Stimulated activated CD4-positive, alpha-beta T cell treated with anti-CD3 and anti-CD28 coated beads, TNF-alpha, amount 100 ng/mL, for 24 hours (primary cell): ENCODE results near the gene CSTPP1.

Experiments
- DNase-seq, 3 experiments: peaks; one replicate each; pipeline ENCODE4 v3.0.0-alpha.2; 2020; ENCODE audit warnings: low read depth in 3 of 3

CSTPP1 gene

DNA sequence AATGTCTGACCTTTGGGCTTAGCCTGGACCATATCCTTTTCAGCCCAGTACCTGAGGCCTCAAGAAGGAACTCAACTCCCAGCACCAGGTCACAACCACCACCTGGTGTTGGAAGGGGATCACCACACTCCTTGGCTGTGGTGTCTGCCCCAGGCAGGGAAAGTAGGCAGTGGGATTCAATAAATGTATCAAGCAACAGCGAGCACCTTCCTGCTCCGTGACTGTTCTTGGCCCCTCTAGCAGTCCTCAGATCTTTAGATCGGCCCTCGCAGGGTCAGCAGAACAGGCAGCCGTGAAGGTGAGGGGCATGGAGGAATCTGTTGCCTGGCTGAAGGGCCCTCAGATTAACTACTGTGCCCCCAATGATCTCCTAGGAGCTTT is 224.2 kb downstream of the CSTPP1 start:
- no peak for DNase-seq

DNA sequence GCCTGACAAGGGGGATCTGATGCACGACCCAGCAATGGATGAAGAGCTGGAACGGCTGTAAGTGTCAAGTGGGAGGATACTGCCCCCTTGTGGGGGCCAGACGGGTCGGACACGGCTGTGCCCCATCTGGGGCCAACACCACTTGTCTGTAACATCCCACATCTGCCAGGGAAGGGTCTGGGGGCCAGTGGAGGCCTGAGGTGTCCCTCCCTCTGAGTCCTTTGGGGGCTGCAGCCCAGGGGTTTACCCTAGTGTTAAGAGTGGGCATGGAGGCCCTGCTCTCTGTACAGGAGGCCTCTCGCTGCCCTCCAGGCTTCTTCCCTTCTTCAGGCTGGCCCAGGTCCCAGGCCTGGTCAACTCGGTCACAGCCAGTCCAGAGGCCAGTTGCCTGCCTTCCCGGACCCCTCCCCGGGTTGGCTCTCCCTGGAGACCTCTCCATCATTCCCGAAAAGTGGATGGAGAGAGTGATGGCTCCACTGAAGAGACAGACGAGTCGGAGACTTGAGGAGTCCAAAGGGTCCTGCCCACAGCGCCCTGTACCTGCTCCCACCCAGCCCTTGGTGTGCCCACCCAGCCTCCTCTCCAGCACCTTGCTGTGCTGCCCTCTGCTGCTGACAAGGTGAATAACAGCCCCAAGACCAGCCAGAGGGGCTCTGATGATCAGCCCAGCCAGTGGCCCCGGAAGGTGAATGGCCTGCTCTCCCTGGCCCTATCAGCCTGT is 224.7 kb downstream of the CSTPP1 start:
- DNase-seq = peak; percentile 31 to 58 (median 38)

DNA sequence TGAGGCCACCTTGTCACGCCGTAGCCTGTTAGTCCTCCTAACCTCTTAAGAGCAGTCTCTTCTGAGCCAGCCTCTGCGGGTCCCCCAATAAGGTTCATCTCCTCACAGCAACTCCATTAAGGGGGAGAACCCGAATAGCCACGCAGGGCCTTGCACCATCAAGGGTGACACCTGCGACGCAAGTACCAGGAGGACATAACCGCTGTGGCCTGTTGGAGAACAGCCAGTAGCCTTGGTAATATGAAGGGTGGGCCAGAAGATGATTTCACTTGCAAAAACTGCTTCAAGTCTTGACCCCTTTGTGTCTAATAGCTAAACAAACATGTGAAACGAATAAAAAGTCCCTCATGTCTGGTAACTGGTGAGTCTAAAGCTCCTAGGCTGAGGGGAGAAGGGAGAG is 225.3 kb downstream of the CSTPP1 start:
- no peak for DNase-seq

DNA sequence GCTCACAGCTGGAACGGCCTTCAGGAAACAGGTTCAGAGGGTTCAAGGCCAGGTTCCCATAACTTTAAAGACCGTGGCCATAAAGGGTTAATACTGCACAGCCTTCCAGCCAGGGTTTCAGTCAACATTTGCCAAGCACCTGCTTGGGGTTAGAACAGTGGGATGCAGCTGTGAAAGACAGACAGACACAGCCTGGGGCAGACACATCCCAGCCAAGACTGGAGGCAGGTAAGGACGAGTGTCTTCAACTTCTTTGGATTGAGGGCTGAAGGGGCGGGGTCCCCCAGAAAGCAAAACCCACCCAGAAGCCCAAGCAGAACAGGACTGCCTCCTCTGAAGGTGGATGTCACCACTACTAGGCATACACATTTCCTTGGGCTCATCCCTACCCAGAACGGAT is 225.9 kb downstream of the CSTPP1 start:
- DNase-seq = no peak

DNA sequence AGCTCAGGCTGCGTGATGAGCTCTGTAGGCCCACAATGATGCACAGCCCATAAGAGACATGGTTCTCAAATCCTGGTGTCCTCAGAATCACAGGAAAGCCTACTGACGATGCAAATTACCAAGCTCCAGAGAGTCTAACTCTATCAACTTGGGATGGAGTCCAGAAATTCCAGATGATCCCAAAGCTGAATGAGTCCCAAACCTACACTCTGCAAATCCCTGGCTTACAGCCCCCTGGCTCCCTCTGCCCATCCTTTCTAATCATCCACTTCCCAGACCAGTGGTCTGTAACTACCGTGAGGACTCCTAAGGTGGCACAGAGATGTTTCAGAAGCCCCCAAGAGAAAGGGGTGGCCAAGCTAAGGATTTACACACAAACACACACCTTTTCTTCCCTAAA is 226.6 kb downstream of the CSTPP1 start:
- DNase-seq = no peak

DNA sequence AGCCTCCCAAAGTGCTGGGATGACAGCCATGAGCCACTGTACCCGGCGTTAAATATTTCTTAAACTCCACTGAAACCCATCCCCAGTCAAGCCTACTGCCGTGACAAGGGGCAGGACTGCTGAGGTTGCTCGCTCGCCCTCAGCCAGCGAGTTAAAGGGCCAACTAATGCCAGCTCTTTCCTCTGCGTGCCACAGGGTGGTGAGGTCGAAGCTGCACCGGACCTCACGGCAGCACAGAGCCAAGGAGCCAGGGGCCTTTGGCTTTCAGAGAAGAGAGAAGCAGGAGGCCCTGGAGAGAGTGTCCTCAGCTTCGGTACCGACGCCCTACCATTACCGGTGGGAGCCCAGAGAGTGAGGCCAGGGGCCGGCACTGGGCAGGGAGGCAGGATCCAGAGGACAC is 227.3 kb downstream of the CSTPP1 start:
- DNase-seq = no peak

DNA sequence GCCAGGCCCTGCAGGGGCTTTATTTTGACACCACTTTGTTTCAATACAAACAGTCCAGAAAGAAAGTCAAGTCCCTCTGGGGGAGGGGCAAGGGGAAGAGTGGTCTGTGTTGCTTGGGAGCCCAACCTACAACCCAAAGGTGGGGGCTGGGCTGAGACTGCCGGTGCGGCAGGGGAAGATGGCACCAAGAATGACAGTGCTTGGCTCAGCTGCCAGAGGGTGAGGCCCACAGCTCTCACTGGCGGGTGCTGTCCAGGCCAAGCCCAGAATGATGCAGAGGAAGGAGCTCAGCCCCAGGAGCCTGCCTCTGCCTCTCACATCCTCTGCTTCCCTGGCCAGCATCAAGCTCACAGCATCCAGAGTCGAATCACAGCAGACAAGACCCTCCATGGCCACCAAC is 227.8 kb downstream of the CSTPP1 start:
- DNase-seq = no peak

DNA sequence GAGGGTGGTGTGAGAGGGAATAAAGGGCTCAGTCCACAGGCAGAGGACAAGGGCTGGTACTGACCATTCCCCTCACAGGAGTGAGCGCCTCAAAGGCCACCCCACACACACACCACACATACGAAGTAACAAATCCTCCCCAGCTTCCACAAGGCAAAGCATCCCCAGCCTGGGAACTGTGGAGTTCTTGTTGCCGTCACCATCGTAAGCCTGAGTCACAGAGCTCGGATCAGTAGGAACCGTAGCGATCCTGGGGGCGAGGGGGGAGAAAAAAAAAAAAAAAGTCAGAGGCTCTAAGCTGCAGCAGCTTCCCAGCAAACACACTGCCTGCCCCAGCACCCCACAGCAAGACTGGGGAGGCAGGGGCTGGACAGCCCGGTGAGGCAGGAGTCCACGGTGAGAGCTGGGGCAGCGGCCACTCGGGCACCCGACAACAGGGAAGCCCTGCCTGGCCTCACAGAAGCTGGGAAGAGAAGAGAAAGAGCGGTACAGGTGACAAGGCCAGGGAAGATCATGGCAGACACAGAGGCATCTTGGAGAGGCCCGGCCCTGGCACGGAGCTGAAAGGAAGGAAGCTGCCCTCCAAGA is 228.8 kb downstream of the CSTPP1 start:
- DNase-seq = no peak

DNA sequence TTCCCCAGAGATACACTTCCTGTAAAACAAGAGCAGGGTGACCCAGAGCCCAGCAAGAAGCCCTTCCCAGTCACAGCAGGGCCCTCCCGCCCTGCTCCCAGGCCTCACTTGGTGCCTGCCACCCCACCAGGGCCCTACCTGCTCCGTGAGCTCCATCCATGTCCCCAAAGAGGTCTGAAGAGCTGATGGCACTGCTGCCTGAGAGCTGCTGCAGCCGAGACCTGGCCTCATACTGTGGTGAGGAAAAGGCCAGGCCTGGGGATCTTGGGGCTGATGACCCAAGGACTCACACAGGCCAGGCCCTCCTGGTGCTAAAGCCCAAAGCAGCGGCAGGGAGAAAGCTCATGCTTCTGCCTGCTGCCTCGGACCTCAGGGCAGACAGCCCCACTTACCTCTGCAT is 229.8 kb downstream of the CSTPP1 start:
- no peak for DNase-seq

DNA sequence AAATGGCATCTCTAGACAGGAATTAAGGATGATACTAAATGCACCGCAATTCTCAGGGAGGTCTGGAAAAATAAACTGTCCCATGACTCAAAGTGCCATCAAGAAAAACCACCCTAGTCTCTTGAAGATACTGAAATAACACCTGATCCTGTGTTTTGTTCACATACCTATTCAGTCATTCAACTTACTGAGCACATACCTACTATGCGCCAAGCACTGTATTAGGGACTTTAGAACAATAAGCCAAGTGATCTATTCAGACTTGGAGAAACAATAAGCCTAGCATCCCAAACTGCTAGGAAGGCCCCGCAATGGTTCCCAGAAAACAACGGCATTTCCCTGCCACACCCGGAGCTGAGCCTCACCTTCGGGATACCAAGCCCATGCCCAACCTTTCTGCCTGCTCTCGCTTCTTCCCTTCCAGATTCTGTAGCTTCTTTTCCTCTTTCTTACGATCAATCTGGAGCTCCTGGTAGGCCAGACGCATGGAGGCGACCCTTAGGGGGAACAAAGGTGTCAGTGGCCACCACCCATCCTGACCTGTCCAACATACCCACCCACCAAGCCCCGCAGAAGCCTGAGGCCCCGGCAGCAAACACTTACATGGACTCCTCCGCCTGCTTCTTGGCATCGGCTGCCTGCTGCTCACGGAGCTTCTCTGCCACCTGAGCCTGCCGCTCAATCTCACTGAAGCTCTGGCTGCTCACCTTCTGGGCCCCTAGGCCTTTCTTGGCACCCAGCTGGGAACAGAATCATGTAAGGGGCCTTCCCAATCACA is 234.7 kb downstream of the CSTPP1 start:
- no peak for DNase-seq

DNA sequence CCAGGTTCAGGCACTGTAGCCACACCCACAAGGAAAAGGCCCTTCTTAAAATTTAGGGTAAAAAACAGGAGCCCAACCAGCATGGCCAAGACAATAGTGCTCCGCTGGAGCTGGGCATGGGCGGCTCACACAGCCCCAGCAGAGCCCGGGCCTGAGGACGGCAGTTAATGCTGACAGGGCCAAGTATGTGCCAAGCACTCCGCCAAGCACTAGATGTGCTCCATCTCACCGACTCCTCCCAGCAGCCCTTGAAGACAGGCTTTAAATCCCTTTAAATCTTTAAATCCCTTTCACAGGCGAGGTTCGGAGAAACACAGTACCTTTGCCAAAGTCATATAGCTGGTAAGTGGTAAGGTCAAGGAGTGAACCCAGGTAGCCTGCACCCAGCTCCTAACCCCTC is 235.3 kb downstream of the CSTPP1 start:
- no peak for DNase-seq

DNA sequence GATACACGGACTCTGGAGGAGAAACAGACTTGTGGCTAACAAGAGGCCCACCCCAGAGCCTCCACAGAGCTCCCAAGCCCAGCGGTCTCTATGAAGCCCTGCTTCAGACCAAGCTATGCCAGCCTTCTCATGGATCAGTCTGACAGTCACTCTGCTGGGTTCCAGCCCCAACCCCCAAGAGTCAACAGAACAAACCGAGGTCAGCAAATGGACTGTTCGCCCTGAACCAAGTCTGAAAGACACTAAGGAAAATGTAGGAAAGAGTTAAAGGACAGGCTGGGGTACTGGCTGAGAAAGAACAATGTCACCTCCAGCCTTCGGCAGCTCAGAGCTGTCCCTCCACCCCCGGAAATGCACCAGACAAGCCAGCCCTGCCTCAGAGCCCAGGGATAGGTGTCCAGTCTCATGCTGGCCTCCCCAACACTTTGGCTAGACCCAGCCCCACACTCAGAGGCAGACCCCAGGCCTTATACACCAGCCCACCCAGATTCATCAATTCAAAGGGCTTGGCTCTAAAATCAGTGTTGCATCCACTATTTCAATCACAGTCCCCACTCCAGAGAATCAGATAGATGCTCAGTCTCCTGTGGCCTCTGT is 236.3 kb downstream of the CSTPP1 start:
- no peak for DNase-seq

DNA sequence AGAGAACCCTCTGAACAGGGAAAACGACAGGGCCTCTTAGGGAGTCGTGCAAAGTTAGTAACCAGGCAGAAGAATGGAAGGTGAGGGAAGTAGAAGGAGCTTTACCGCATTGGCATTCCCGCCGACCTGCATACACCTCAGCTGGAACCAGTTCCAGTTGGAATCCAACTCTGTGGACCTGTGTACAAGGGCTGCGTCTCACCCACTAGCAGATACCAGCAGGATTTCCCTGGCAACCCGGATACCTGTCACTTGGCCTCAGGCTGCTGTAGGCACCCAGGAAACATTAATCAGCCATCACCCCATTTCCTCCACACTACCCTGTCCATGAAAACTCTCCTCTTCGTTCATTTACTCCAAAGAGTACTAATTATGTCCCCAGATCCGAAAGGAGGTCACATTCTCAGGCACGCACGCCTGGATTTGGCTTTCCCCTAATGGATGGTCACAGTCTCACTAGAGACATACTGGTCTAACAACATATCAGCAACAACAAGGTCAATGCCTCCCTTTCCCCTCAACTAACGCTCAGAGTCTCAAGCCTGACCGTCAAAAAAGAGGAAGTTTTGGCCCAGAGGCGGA is 239.3 kb downstream of the CSTPP1 start:
- no peak for DNase-seq

DNA sequence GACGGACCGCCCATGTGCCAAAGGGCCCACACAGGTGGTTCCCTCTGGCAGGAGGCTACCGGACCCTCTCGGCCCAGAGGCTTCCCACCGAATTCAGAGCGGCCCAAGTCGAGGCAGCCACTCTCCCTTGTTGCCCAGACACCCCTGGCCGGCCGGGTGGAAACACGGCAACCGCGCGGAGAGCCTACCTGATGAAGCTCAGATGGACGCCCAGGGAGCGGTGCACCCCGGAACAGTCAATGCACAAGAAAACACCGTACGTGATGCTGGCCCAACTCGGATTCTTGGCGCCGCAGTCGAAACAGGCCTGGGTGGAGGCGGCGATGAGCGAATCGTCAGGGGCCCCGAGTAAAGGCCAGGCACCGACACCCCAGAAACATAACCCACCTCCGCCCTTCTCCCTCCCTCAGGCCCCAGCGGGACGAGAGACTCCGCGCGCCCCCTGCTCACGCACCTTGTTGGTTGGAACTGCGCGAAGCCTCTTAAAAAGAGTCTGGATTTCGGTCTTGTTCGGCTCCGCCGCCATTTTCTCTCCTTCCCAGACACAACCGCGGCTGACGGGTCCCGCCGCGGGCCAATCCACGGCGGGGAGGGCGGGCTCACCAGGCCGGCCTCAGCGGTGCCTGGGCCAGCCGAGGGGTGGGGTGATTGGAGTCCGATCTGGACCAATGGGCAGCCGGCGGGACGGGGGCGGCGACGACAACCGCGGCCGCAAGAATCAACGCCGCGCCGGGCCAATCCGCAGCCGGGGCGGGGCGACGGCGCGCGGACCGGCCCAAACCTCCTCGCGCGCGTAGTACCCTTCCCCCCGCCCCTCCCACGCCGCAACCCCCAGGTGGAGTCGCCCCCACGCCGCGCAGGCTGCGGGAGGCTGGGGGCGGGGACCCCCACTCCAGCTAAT is 240.0 kb downstream of the CSTPP1 start, which contains the start of gene ARFGAP2:
Gene ARFGAP2 (minus strand): TSS at position 552 of the 901 bp plus-strand sequence. CDS start 26 bp downstream, at position 526.
- DNase-seq = peak; percentile 91 to 97 (median 93)

DNA sequence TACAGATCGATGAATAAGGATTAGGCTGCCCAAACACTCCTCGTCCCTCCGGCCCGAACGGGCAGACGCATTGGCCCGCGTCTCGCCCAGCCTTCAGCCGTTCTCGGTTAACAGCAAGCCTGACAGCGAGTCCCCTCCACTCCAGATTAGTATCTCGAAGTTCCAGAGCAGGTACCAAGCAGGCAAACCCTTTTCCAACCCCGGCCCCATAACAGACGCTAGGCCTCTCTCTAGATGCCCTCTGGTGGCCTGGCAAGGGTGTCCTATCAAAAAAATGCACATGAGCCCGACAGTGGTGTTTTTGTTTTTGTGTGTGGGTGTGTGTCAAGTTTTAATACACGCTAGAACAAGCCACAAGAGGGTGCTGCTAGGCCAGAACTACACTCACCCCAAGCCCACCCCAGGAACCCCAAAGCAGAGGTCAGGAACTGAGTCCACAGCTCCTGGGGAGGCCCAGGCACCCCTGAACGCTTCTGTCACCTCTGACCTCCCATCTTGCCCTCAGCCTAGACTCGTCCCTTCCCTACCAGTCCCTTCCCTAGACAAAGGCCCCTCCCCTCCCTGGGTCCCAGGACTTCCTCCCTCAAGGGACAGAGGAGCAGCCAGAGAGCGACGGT is 240.8 kb downstream of the CSTPP1 start:
- peak; percentile 44 to 61 (median 48) for DNase-seq

DNA sequence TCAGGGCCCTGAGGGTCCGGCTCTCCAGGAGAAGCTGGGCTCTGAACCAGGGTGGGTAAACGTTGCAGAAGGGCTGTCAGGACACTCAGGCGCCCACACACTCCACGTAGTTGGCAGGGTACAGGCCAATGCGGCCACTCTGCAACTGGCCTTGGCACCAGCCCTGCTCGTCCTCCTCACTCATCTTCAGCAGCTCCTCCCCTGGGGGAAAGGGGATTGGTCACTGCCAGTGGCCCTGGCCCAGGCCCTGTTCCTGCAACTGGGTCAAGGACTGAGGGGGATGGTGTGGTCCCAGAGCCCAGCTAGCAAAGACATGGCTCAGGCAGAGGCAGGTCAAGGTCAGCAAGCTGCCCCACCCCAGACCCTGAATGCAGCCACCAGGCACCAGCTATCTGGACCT is 241.3 kb downstream of the CSTPP1 start:
- no peak for DNase-seq

DNA sequence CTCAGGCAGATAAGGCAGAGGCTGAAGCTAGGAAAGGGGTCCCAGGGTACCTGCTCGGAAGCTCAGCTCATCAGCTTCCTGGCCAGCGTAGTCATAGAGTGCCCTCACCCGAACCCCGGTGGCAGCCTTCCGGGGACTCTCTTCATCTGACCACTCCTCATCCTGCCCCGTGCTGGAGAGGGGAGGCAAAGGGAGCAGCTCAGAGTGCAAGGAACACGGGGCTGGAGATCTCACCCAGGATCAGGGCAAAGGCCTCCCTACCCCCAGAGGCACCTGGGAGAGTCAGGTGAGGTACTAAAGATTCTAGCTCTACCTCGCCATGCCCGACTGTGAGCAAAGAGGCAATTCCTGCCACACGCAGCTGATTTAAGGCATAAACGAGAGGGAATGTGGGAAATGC is 241.8 kb downstream of the CSTPP1 start:
- no peak for DNase-seq

DNA sequence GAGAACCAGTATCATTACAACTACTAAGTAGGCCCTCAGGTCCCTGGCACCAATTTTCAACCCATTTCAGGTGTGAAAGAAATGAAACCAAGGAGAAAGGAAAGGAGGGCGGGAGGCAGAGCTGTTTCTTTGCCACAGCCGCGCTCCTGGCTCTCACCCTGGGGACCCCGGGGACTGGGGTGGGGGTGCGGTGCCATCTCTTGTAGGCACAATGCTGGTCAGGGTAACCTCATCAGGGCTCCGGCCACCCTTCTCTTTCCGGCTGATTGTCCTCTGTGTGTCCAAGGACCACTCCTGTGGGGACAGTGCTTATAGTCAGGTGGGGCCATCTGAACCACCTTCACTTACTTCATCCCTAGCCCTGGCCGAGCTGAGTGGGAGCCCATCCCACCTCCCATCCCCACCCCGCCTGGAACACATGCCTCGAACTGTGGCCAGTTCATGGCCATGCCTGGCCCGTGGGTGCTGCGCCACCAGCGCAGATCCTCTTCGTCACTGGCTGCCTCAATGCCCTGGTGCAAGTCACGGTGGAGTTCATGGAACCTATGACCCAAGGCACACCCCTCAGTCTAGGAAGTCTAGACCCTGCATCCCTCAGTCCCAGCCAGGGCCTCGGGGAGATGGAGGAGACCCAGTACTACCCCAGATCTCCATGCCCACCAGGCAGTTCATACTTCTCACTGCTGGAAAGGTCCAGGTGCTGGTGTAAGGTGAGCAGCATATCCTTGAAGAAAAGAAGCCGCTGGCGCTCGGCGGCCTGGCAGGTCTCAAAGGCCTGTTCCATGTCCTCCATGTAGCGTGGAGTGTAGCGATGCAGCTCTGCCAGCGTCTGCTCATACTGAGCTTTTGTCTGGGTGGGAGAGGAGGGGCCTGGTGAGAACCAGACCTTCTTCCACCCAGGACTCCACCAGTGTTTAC is 242.4 kb downstream of the CSTPP1 start:
- no peak for DNase-seq

DNA sequence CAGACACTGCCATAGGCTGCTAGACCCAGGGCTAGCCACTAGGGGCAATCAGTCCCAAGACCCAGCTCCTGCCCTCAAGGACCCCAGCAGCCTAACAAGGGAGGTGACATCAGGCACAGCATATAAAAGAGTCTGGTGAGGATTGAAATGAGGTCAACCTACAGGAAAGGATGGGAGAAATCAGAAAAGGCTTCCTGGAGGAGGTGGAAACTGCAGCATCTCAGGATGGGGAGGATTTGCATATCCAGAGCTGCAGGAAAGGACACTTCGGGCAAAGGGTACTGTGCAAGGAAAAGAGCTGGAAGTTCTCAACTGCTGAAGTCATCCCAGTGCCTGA is 243.1 kb downstream of the CSTPP1 start:
- peak in 2 of 3 experiments; percentile 20 to 31 for DNase-seq
